SIG-M5 treated with dmso at 0.1 percent for 504 hours (cell line): ENCODE results near the gene ECE2.

Source experiments
- DNase-seq: peaks from one replicate; lab custom pipeline; 2025; ENCODE audit not compliant: unreplicated experiment; lab: John Stamatoyannopoulos, UW

Gene ECE2

GRCh38 chr3:184240384-184241140 lies 35.3 kb upstream of the ECE2 start:
- peak; percentile 44 for DNase-seq

- no peak for DNase-seq
Observed at GRCh38 chr3:184241141-184241446, 34.7 kb upstream of the ECE2 start.

DNA sequence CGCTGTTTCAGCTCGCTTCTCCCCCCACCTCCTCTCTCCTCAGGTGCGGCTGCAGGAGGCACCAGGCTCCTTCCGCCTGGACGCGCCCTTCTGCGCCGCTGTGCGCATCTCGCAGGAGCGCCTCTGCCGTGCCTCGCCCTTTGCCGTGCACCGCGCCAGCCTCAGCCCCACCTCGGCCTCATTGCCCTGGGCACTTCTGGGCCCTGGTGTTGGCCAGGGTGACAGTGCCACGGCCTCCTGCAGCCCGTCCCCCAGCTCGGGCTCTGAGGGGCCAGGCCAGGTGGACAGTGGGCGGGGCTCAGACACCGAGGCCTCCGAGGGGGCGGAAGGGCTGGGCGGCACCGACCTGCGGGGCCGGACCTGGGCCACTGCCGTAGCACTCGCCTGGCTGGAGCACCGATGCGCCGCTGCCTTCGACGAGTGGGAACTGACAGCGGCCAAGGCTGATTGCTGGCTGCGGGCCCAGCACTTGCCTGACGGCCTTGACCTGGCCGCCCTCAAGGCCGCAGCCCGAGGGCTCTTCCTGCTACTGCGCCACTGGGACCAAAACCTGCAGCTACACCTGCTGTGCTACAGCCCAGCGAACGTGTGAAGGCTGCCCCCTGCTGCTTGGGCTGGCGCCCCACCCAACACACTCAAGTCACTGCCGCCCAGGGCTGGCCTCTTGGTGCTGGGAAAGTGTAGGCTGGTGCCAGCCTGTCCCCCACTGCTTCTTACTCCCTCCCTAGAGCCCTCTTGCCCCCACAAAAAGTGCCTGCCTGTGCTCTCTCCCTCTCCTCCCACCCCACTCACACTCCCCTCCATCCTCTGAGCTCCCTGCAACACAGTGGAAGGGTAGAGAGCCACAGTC lies 34.1 kb upstream of the ECE2 start:
- peak; percentile 66 for DNase-seq

DNA sequence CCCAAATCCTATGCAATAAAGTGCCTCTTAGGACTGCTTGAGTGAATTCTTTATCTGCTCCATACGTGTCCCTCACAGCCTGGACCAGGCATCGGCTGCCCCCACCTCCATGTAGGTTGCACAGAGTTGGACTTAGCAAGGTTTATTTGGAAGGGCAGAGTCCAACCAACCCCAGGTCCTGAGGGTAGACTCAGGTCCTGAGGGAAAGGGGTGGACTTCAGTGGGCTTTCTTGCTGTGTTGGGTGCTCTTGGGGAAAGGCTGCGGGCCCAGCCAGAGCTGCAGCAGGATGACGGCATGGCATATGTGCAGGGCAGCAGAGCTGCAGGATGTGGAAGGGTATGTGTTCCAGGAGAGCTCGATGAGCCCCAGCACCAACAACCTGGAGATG lies 33.5 kb upstream of the ECE2 start:
- no peak for DNase-seq

- DNase-seq, result peak; percentile 80
Observed at GRCh38 chr3:184248454-184249411, 27.1 kb upstream of the ECE2 start, which contains the start of gene ALG3. ALG3 (minus strand) TSS chr3:184248962; CDS start chr3:184248940, 22 bp downstream.

DNA sequence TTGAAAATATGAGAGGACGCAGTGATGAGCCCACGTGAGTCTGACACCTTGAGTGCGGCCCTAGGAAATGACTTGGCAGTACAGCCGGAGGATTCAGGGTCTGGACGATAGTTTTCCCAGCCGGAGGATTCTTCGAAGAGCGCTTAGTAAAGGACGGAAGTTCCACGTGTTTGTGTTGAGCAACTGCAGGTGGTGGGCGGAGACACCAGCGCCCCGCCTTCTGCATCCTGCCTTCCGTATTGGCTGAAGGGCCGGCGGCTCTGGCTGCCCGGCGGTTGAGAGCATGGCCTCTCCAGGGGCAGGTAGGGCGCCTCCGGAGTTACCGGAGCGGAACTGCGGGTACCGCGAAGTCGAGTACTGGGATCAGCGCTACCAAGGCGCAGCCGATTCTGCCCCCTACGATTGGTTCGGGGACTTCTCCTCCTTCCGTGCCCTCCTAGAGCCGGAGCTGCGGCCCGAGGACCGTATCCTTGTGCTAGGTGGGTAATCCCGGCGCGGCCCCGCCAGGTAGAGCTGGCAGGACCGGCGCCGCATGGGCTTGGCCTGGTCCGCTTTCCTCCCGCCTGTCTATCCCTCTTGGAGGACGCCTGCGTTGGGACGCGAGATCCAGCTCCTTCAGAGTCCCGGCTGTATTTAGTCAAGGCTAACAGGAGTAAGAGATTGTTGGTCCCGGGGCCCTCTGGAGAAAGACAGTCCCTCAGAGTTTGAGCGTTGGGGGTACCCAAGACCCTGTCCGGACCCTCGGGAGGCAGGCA lies 26.2 kb upstream of the ECE2 start, which contains the start of gene EEF1AKMT4:
Gene EEF1AKMT4 (plus strand): TSS at position 261 of the 755 bp plus-strand sequence. CDS start 23 bp downstream, at position 284.
- peak; percentile 99 for DNase-seq

- DNase-seq, result peak; percentile 97
Observed at GRCh38 chr3:184250167-184250828, 25.5 kb upstream of the ECE2 start.

GRCh38 chr3:184255291-184256039 lies 20.4 kb upstream of the ECE2 start:
- DNase-seq, result no peak

DNA sequence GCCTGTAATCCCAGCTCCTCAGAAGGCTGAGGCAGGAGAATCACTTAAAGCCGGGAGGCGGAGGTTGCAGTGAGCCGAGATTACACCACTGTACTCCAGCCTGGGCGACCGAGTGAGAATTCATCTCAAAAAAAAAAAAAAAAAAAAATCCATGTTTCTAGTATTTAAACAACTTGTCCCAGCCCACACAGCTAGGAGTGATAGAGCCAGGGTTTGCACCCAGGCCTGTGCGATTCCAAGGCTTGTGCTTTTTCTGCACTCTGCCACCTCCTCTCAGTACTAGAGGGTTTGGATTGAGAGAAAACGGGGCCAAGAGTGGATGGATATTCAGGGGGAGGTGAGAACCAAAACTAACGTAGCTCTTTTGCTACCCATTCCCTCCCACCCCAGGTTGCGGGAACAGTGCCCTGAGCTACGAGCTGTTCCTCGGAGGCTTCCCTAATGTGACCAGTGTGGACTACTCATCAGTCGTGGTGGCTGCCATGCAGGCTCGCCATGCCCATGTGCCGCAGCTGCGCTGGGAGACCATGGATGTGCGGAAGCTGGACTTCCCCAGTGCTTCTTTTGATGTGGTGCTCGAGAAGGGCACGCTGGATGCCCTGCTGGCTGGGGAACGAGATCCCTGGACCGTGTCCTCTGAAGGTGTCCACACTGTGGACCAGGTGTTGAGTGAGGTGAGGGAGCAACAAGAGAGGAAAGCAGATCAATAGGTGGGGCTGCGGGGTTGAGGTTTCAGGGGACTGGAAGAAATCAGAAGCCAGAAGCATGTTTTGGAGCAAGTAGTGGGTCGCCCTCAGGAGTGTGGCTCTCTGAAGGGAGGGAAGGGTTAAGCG lies 18.5 kb upstream of the ECE2 start:
- no peak for DNase-seq

- DNase-seq, result no peak
Observed at GRCh38 chr3:184258926-184259325, 16.9 kb upstream of the ECE2 start.

- no peak for DNase-seq
Observed at GRCh38 chr3:184259396-184259877, 16.4 kb upstream of the ECE2 start.

- DNase-seq, result peak; percentile 53
Observed at GRCh38 chr3:184259878-184260723, 15.7 kb upstream of the ECE2 start.

DNA sequence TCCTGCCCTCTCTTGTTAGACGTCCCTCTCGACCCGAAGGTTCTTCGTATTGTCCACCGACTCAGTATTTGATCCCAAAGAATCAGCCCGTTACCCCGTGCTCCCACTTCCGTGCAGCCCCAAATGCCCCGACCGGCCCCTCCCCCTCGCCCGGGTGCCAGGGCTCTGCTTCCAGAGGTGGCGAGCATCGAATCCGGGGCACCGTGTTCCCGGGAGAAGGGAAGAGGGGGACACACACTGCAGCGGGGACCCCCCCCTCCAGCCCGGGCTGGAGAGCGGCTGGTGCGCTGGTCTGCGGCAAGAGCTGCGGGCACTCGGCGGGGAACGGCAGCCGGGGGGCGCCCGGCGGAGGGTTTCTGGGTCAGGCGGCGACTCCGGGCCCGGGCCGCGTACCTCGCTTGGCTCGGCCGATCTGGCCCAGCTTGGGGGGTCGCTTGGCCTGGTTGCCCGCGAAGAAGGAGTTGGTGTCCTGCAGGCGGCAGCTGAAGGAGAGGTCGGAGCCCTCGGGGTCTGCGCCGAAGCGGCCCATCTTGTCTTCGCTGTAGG lies 15.0 kb upstream of the ECE2 start:
- no peak for DNase-seq

DNA sequence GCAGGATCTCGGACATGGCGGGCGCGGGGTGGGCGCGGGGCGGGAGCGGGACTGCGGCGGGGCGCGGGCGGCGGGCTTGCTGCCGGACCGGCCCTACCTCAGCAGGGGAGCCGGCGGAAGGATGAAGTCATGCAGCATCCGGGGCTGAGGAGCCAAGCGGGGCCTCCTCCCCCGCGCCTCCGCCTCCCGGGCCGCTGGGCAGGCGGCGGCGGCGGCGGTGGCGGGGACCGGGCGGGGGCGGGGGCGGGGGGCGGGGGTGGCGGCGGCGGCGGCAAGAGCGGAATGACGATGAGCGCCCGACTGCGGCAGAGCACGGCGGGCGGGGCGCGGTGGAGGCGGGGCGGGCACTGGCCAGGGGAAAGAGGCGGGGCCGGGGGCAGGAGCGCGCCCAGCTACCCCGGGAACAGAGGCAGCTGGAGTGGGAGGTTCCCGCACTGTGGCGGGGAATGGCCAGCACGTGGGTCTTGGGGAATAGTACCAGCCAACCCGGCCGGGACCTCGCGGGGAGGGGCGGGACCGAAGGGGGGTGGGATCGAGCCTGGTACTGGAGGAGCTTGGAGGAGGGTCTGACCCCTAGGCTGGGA lies 14.5 kb upstream of the ECE2 start, which contains the start of gene CAMK2N2:
Gene CAMK2N2 (minus strand): TSS at position 284 of the 584 bp plus-strand sequence. CDS start 268 bp downstream, at position 16.
- peak; percentile 73 for DNase-seq

DNA sequence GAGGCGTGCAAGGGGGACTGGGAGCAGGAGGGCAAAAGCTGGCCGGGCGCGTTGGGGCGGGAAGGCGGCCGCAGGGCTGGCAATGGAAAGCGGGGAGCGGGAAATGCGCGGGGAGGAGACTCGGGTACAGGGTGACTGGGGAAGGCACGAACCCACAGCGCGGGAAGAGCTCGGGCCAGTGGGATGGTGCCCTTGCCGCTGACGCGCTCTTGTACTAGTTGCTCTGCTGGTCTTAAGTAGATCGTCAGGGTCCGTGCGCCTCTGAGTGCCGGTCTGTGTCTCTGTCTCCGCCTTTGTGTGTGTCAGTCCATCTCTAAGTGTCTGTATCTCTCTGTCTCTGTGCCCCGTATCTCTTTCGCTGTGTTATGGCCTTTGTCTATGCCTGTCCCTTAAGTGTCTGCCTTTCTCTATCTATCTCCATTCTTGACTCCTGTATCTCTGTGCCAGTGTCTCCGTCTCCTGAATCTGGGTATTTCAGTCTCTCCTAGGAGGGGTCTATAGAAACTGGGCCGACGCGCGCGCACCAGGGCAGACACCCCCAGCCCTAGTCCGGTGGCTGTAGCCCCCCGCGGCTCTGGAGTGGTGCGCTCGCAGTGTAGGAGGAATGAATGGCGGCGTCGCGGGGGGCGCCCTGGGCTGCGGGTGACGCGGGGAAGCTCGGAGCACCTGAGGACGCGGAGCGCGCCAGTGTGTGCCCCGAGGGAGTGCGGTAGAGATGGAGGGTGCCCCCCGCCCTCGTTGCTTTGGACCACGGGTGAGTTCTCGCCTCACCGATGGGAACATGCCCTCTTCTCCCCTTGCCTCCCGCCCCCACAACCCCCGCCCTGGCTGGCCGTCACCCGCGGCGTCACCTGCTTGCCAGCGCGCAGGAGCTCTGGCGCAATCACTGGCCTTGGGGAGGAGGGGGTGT lies 13.7 kb upstream of the ECE2 start:
- DNase-seq, result peak; percentile 49
